Endodermal cell (in vitro differentiated cells): ENCODE data around the gene SLC12A8. TPM values are rescaled to one million over a fixed set of nuclear protein-coding genes. Genes with fewer than 3 reads are reported as not detected.

ENCODE experiments used
- DNase-seq: peaks from one replicate; pipeline ENCODE4 v3.0.0-alpha.2; 2017
- H3K27ac ChIP-seq: 2 replicates; pipeline ENCODE4 v1.5.1; 2013; ENCODE audit warnings: mild to moderate bottlenecking, low read depth, low read length, moderate library complexity
- H3K27me3 ChIP-seq: 2 replicates; pipeline ENCODE4 v1.6.1; 2013; ENCODE audit warnings: mild to moderate bottlenecking, low read length, moderate library complexity; ENCODE audit not compliant: insufficient read depth, control insufficient read depth, poor library complexity, severe bottlenecking
- H3K36me3 ChIP-seq: 2 replicates; pipeline ENCODE4 v1.7.0; 2013; ENCODE audit warnings: mild to moderate bottlenecking, low read length, moderate library complexity; ENCODE audit not compliant: control insufficient read depth, insufficient read depth
- H3K4me1 ChIP-seq: one replicate; pipeline ENCODE4 v1.7.0; 2013; ENCODE audit warnings: low read length; ENCODE audit not compliant: control insufficient read depth, insufficient read depth
- H3K4me3 ChIP-seq: 2 replicates; pipeline ENCODE4 v1.5.1; 2013; ENCODE audit warnings: mild to moderate bottlenecking, low read length, moderate library complexity
- H3K9ac ChIP-seq: 2 replicates; pipeline ENCODE4 v1.6.1; 2013; ENCODE audit warnings: mild to moderate bottlenecking, low read length, moderate library complexity; ENCODE audit not compliant: poor library complexity, severe bottlenecking; ENCODE audit errors: extremely low read depth
- H3K9me3 ChIP-seq: 2 replicates; pipeline ENCODE4 v1.6.1; 2013; ENCODE audit warnings: mild to moderate bottlenecking, low read length, moderate library complexity; ENCODE audit not compliant: control insufficient read depth
- H3K27ac Mint-ChIP-seq: 2 replicates; pipeline ENCODE4 v1.8.0; 2020; ENCODE audit warnings: mixed read lengths
- H3K27me3 Mint-ChIP-seq: 2 replicates; pipeline ENCODE4 v1.8.0; 2021; ENCODE audit warnings: mild to moderate bottlenecking, mixed read lengths; ENCODE audit not compliant: insufficient read depth
- H3K36me3 Mint-ChIP-seq: 2 replicates; pipeline ENCODE4 v1.8.0; 2020; ENCODE audit warnings: low read depth, mixed read lengths
- H3K4me1 Mint-ChIP-seq: 2 replicates; pipeline ENCODE4 v1.8.0; 2020; ENCODE audit warnings: mixed read lengths
- H3K4me3 Mint-ChIP-seq: 2 replicates; pipeline ENCODE4 v1.8.0; 2020; ENCODE audit warnings: mild to moderate bottlenecking, moderate library complexity, mixed read lengths
- H3K9me3 Mint-ChIP-seq: 2 replicates; pipeline ENCODE4 v1.8.0; 2020; ENCODE audit warnings: mild to moderate bottlenecking, mixed read lengths
- CTCF ChIP-seq: fragments of 200-600 bp; sonication (generic); conservative IDR thresholded peaks from 2 replicates; pipeline ENCODE4 v1.5.0; 2021; ENCODE audit warnings: antibody characterized with exemption, mild to moderate bottlenecking
- WGBS, 2 experiments: methylation state at CpG; one replicate each; pipeline versions ENCODE4 v1.1.5 to v1.1.7; 2013; ENCODE audit warnings: missing lambda C conversion rate in 2 of 2, mixed read lengths in 1 of 2; ENCODE audit not compliant: insufficient coverage in 1 of 2, insufficient read length in 1 of 2; 5-methylcytosine and 5-hydroxymethylcytosine counted together
- microRNA-seq: library from miRNA; unstranded; fragments of <30 nt; microRNA quantifications from one replicate; pipeline ENCODE4 v1.2.0, GENCODE V29; 2020; ENCODE audit warnings: borderline microRNAs expressed
- total RNA-seq, 2 donors: library from RNA; stranded (reverse); fragmentation: NEBNext Ultra II Directional in 1 of 2; extraction: Animal tissue kit (Norgen Biotek cat#: 25700) in 1 of 2; gene quantifications; 2 replicates in 1 of 2; 3 replicates in 1 of 2; pipeline ENCODE4 v1.2.1, GENCODE V29; 2021

SLC12A8 gene
- total RNA-seq, 2 donors from 2014 or later: 17.3 to 18.6 TPM

DNA sequence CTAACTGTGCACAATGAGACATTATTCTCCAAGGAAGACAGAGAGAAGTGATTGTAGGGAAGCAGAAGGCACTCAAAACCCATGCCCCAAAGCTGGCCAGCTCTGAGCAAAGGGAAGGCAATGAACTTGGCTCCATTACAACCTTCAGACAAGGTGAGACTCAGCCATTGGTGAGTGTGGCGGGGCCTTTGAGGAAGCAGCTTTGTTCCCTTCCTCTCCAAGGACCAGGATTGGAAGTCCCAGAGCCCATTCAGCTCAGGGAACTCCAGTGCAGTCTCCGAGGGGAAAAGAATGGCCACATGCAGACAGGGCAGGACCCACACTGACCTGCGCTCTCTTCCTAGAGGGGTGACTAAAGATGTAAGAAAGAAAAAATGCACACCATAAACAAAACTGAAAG lies 179.9 kb downstream of the SLC12A8 start:
- H3K27me3 Mint-ChIP-seq: no peaks in the 10 kb centered on the region
- no peaks in the 10 kb centered on the region for H3K27me3 ChIP-seq
- peaks cover 32% of the 10 kb centered on the region for H3K36me3 Mint-ChIP-seq
- peak overlapping the region; percentile 74 for H3K27ac Mint-ChIP-seq
- H3K27ac ChIP-seq: peak overlapping the region; percentile 77
- peaks cover 25% of the 10 kb centered on the region for H3K9me3 ChIP-seq
- peaks cover 14% of the 10 kb centered on the region for H3K4me1 Mint-ChIP-seq
- H3K36me3 ChIP-seq: peaks cover 35% of the 10 kb centered on the region
- 71 to 86% methylated on average over 1 to 3 of the region's 3 CpGs for WGBS, 2 experiments
- H3K4me3 Mint-ChIP-seq: no peak overlapping the region
- H3K9ac ChIP-seq: no peak overlapping the region
- H3K4me1 ChIP-seq: peaks cover 3% of the 10 kb centered on the region
- DNase-seq: no peak
- H3K9me3 Mint-ChIP-seq: peaks cover 12% of the 10 kb centered on the region
- H3K4me3 ChIP-seq: no peak overlapping the region
- no peak for TF ChIP-seq CTCF

Small RNAs within 50 kb of the gene (microRNA-seq; reads per million reads assigned to microRNA genes)
- gene MIR5092: not detected

Other genes starting within 250 kb of the SLC12A8 start
- 10 to 100 TPM; 25.5 to 27.0 TPM for gene HEG1, start 156.8 kb downstream of the SLC12A8 start, total RNA-seq
- gene ZNF148, start 162.6 kb upstream of the SLC12A8 start, total RNA-seq: 10 to 100 TPM; 33.8 to 37.8 TPM